ENCODE results near the gene NMUR1.

DNA sequence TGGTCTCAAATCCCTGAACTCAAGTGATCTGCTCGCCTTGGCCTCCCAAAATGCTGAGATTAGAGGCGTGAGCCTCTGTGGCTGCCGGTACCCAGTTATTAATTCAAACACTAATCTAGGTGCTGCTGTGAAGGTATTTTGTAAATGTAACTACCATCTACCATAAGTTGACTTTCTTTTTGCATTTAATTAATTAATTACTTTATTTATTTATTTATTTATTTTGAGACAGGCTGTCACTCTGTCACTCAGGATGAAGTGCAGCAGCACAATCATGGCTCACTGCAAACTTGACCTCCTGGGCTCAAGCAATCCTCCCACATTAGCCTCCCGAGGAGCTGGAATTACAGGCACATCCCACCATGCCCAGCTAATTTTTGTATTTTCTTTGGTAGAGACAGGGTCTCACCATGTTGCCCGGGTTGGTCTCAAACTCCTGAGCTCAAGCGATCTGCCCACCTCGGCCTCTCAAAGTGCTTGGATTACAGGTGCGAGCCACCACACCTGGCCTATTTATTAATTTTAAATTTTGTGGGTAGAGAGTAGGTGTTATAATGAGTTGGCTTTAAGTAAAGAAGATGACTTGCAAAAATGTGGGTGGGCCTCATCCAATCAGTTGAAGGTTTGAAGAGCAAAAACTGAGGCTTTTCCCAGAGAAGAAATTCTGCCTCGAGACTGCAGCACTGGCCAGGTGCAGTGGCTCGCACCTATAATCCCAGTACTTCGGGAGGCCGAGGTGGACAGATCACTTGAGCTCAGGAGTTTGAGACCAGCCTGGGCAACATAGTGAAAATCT lies 17.3 kb upstream of the NMUR1 start:
- no peak for TF ChIP-seq ZNF274 (IDR thresholded peaks at IDR 0.05; ENCODE audit: low read depth, low read length)
- TF ChIP-seq SUZ12 (IDR thresholded peaks at IDR 0.05; ENCODE audit: extremely low read depth, insufficient read depth, insufficient read length), result no peak
- TF ChIP-seq YY1 (IDR thresholded peaks at IDR 0.05; ENCODE audit: insufficient read depth, insufficient read length), result no peak
